ENCODE measurements around the gene DPT. TPM values are rescaled to one million over a fixed set of nuclear protein-coding genes. Genes with fewer than 3 reads are reported as not detected.

DPT gene
- total and polyA plus RNA-seq, 12 donors = 0.44 to 59.1 (median 6.8) TPM

DNA sequence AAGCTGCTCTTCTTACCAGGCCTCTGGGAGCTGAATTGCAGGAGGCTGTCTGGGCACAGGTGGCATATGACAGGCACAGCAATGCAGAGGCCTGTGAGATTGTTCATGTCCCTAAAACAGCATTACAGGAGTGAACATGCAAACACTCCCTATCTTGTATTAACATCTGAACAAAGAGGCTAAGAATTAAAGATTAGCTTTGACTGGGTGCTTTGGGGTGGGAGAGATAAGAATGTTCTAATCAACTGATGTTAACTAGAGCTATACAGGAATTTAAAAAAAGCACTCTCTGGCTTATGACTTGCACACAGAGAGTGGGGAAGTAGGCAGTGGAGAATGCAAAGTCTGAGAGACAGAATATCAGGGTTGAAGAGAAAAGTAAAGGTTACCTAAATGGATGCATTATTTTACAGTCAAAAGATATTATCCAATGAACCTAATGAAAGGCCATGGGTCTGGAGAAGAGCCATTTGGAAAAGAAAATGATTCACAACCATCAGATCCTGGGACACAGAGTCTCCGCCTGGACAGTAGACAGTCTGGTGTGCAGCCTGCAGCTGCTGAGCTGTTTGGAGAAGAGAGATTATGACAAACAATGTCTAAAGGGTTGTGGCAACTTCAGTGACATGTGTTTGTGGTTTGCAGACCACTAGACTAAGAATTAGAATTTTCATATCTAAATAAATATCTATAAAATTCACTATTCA lies 20.2 kb downstream of the DPT start:
- H3K4me1 ChIP-seq (replicated peaks in 1 of 2) = peaks cover 0 to 7% of the 10 kb centered on the region in 2 donors
- TF ChIP-seq, protein P1, sequence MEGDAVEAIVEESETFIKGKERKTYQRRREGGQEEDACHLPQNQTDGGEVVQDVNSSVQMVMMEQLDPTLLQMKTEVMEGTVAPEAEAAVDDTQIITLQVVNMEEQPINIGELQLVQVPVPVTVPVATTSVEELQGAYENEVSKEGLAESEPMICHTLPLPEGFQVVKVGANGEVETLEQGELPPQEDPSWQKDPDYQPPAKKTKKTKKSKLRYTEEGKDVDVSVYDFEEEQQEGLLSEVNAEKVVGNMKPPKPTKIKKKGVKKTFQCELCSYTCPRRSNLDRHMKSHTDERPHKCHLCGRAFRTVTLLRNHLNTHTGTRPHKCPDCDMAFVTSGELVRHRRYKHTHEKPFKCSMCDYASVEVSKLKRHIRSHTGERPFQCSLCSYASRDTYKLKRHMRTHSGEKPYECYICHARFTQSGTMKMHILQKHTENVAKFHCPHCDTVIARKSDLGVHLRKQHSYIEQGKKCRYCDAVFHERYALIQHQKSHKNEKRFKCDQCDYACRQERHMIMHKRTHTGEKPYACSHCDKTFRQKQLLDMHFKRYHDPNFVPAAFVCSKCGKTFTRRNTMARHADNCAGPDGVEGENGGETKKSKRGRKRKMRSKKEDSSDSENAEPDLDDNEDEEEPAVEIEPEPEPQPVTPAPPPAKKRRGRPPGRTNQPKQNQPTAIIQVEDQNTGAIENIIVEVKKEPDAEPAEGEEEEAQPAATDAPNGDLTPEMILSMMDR (IDR thresholded peaks at IDR 0.05) = no peak
- TF ChIP-seq POLR2A (IDR thresholded peaks at IDR 0.05) = no peak
- no peak for DNase-seq
- H3K27me3 ChIP-seq = no peaks in the 10 kb centered on the region
- H3K27ac ChIP-seq = no peak overlapping the region
- no peak overlapping the region for H3K4me3 ChIP-seq
- 65 to 82% (median 75%) methylated on average over 1 of the region's 1 CpG for WGBS, 4 donors
- H3K9me3 ChIP-seq (replicated peaks in 1 of 3) = no peaks in the 10 kb centered on the region
- intact Hi-C loops (cut with DNase I) = no loop called here
- H3K36me3 ChIP-seq (replicated peaks in 1 of 2) = no peaks in the 10 kb centered on the region

DNA sequence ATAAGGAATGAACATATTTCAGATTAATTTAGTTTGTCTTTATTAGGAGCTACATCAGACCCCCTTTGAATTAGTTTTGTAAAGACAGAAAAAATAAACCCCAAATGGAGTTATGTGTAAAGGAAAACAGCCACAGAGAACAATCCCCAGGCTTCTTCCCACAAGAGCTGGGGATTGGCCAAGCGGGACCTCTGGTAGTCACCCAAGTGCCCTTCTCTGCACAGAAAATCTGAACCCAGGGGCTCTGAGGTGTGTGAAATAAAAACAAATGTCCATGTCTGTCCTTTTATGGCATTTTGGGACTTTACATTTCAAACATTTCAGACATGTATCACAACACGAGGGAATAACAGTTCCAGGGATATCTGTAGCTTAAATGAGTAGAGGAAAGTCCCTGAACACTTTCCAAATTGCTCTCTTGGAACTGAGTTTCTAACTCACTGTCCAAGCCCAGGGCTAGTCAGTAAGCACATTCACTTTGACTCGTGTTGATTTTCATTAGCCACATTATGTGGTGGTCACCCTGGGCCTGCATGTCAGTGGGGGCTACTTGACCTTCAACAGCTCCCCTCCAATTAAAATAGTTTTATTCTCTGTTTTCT lies 22.5 kb downstream of the DPT start:
- TF ChIP-seq, protein P1 (IDR thresholded peaks at IDR 0.05) = no peak
- no peak for TF ChIP-seq POLR2A (IDR thresholded peaks at IDR 0.05)
- H3K27ac ChIP-seq = no peak overlapping the region
- no peak for DNase-seq

DNA sequence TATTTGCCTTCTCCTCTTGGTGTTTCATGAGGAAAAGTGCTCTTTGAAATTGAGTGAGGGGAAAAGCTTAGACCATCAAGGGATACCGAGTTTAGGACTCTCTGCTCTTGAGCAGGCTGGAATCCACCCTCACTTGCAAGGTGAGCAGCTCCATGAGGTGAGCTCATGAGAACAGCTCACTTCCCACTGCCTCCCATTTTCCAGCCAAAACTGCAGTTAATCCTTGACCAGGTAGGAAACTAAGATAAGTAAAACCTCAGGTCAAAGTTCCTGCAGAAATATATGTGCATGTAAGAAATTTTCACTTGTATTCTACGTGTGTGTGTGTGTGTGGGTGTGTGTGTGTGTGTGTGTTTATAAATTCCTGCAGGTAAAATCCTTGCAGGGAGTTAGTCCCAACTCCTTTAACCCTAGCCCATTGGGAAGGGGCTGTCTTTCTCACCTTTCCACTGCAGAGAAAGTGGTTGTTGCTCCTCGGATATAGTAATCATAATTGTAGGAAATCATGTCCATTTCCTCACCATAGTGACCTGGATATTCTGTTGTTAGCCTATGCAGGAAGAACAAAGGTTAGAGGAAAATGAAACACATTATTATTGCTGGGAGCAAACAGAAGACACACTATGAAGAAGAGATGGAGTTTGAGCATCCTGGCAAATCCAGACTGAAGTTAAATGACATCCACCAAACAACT lies 28.3 kb downstream of the DPT start:
- no peaks in the 10 kb centered on the region for H3K36me3 ChIP-seq (replicated peaks in 1 of 2)

More for the DNA sequence above, 22.5 kb downstream of the DPT start:
- peaks cover 0 to 7% of the 10 kb centered on the region in 2 donors for H3K4me1 ChIP-seq (replicated peaks in 1 of 2)
- 65 to 73% (median 71%) methylated on average over 3 of the region's 3 CpGs for WGBS, 4 donors
- intact Hi-C loops (cut with DNase I) = no loop called here
- H3K27me3 ChIP-seq = no peaks in the 10 kb centered on the region
- no peak overlapping the region for H3K4me3 ChIP-seq
- no peaks in the 10 kb centered on the region for H3K36me3 ChIP-seq (replicated peaks in 1 of 2)
- no peaks in the 10 kb centered on the region for H3K9me3 ChIP-seq (replicated peaks in 1 of 3)

DNA sequence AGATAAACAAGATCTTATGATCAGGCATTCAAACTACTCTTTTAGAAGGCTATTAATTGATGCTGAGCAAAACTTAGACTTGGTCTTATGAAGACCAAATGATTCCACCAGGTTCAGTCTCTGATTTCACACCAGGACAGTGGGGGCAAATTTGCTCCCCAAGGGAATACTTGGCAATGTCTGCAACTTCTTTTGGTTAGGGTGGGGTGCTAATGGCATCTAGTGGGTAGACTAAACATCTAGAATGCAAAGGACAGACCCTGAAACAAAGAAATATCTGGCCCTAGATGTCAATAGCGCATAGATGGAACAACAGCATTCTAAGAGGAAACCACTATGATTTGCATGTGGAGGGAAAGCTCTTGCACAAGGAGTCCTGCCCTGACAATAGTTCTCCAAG lies 30.6 kb downstream of the DPT start:
- intact Hi-C loops (cut with DNase I) = no loop called here
- Histone ChIP-seq H3K27ac (no peak overlapping the region), H3K36me3 (replicated peaks in 1 of 2) (no peaks in the 10 kb centered on the region), H3K9me3 (replicated peaks in 1 of 3) (no peaks in the 10 kb centered on the region), H3K4me3 (no peak overlapping the region), H3K27me3 (no peaks in the 10 kb centered on the region), H3K4me1 (replicated peaks in 1 of 2) (no peaks in the 10 kb centered on the region)
- 49 to 89% (median 69%) methylated on average over 1 of the region's 1 CpG for WGBS, 4 donors
- DNase-seq = no peak
- TF ChIP-seq, protein P1 (IDR thresholded peaks at IDR 0.05) = no peak
- TF ChIP-seq POLR2A (IDR thresholded peaks at IDR 0.05) = no peak

More for the DNA sequence above, 28.3 kb downstream of the DPT start:
- no peak for DNase-seq
- Histone ChIP-seq H3K4me1 (replicated peaks in 1 of 2) (no peaks in the 10 kb centered on the region), H3K27me3 (no peaks in the 10 kb centered on the region), H3K9me3 (replicated peaks in 1 of 3) (no peaks in the 10 kb centered on the region), H3K4me3 (no peak overlapping the region), H3K27ac (no peak overlapping the region)
- TF ChIP-seq, protein P1 (IDR thresholded peaks at IDR 0.05) = no peak
- no peak for TF ChIP-seq POLR2A (IDR thresholded peaks at IDR 0.05)
- intact Hi-C loops (cut with DNase I) = no loop called here
- WGBS, 4 donors = 58 to 84% (median 74%) methylated on average over 3 of the region's 3 CpGs
